ENCODE measurements around the gene ZBTB17.
A peak's percentile ranks its signal among the peaks of the same experiment; 100 is the strongest.
"Not testable (repeated sequence)": the region's sequence is repeated elsewhere in the genome, so short reads cannot be mapped to it uniquely, and the experiment has no call there.

The ZBTB17 gene

GRCh38 chr1:16010837-16011236 lies 34.9 kb upstream of the ZBTB17 start:
- DNase-seq, result no peak

GRCh38 chr1:16009678-16010077 lies 33.8 kb upstream of the ZBTB17 start:
- DNase-seq, result no peak

GRCh38 chr1:16009030-16009460 lies 33.1 kb upstream of the ZBTB17 start:
- DNase-seq, result peak; percentile 83

GRCh38 chr1:16007671-16008341 lies 31.9 kb upstream of the ZBTB17 start:
- DNase-seq, result no peak

GRCh38 chr1:16006552-16007485 lies 30.9 kb upstream of the ZBTB17 start:
- DNase-seq, result peak; percentile 36

GRCh38 chr1:16006010-16006409 lies 30.1 kb upstream of the ZBTB17 start:
- no peak for DNase-seq

GRCh38 chr1:16005597-16005996 lies 29.7 kb upstream of the ZBTB17 start:
- DNase-seq, result no peak

- DNase-seq, result not testable (repeated sequence)
Measured at GRCh38 chr1:16001274-16001673, 25.4 kb upstream of the ZBTB17 start.

GRCh38 chr1:15998929-15999328 lies 23.0 kb upstream of the ZBTB17 start:
- no peak for DNase-seq

- DNase-seq, result no peak
Measured at GRCh38 chr1:15997637-15998280, 21.9 kb upstream of the ZBTB17 start.

GRCh38 chr1:15997076-15997585 lies 21.2 kb upstream of the ZBTB17 start:
- DNase-seq, result no peak

- peak; percentile 61 for DNase-seq
Measured at GRCh38 chr1:15994590-15995351, 18.9 kb upstream of the ZBTB17 start.

GRCh38 chr1:15994081-15994480 lies 18.2 kb upstream of the ZBTB17 start:
- no peak for DNase-seq

- no peak for DNase-seq
Measured at GRCh38 chr1:15993666-15994065, 17.8 kb upstream of the ZBTB17 start.

- DNase-seq, result no peak
Measured at GRCh38 chr1:15992582-15993500, 16.9 kb upstream of the ZBTB17 start.

GRCh38 chr1:15992187-15992553 lies 16.3 kb upstream of the ZBTB17 start:
- DNase-seq, result no peak

GRCh38 chr1:15991427-15992186 lies 15.7 kb upstream of the ZBTB17 start:
- no peak for DNase-seq

- no peak for DNase-seq
Measured at GRCh38 chr1:15989776-15990175, 13.9 kb upstream of the ZBTB17 start.

GRCh38 chr1:15988856-15989736 lies 13.2 kb upstream of the ZBTB17 start:
- no peak for DNase-seq
